Adrenal gland (tissue), 12 donors: ENCODE data around the gene WDCP. TPM values are rescaled to one million over a fixed set of nuclear protein-coding genes. Genes with fewer than 3 reads are reported as not detected.

Source experiments
- DNase-seq, 7 donors: peaks; one replicate each; pipeline ENCODE4 v3.0.0-alpha.2; 2019 to 2020
- H3K27ac ChIP-seq, 5 donors: fragments of 200-600 bp; sonication (generic) in 4 of 5; 1 replicate in 3 of 5; 2 replicates in 2 of 5; pipeline versions ENCODE4 v1.5.1 to v1.8.0; 2016 to 2020; ENCODE audit warnings: mild to moderate bottlenecking in 1 of 5
- H3K27me3 ChIP-seq: fragments of 200-600 bp; 2 replicates; pipeline ENCODE4 v1.8.0; 2021
- H3K36me3 ChIP-seq, 2 donors: fragments of 200-600 bp; replicated peaks in 1 of 2; 1 replicate in 1 of 2; 2 replicates in 1 of 2; pipeline versions ENCODE4 v1.5.1 to v1.8.0; 2018 to 2022
- H3K4me1 ChIP-seq, 2 donors: fragments of 200-600 bp; replicated peaks in 1 of 2; 1 replicate in 1 of 2; 2 replicates in 1 of 2; pipeline versions ENCODE4 v1.5.1 to v1.8.0; 2018 to 2021
- H3K4me3 ChIP-seq, 4 donors: fragments of 200-600 bp; sonication (generic) in 3 of 4; one replicate each; pipeline ENCODE4 v1.5.1; 2016 to 2018
- H3K9me3 ChIP-seq, 3 donors: fragments of 200-600 bp; sonication (generic) in 1 of 3; replicated peaks in 1 of 3; 1 replicate in 2 of 3; 2 replicates in 1 of 3; pipeline versions ENCODE4 v1.5.1 to v1.8.0; 2016 to 2021
- POLR2A ChIP-seq, 2 donors: fragments of 450-650 bp; IDR thresholded peaks; one replicate each; pipeline ENCODE4 v1.6.1; 2017; ENCODE audit warnings: antibody characterized with exemption in 2 of 2, mild to moderate bottlenecking in 2 of 2, moderate library complexity in 1 of 2
- WGBS, 4 donors: extraction: QIAGEN DNeasy Blood & Tissue Kit in 2 of 4; methylation state at CpG; one replicate each; pipeline versions ENCODE4 v1.1.5 to v1.1.7; 2013 to 2017; 5-methylcytosine and 5-hydroxymethylcytosine counted together
- intact Hi-C, 2 donors: fragments of 100-400 bp; cut with DNase I; formaldehyde crosslinking; loops; one replicate each; pipeline versions ENCODE4 v1.14.1 to v1.15.0; 2022 to 2023
- polyA plus RNA-seq, 3 donors: library from polyadenylated mRNA; stranded (reverse); fragments of 200-250 nt in 2 of 3; fragments of 350-450 nt in 1 of 3; fragmentation: Illumina TruSeq in 1 of 3; extraction: RNeasy Lipid Tissue Mini Kit (QIAGEN cat#74804) in 1 of 3; gene quantifications; one replicate each; pipeline ENCODE4 v1.2.3, GENCODE V29; 2013 to 2014
- small RNA-seq, 2 donors: library from RNA; depleted of rRNA; stranded (forward); fragments of <200 nt; gene quantifications; one replicate each; pipeline ENCODE3, GENCODE V24; 2016
- total RNA-seq, 9 donors: library from RNA; depleted of rRNA in 4 of 9; stranded (reverse); fragments of >200 nt in 4 of 9; fragments of 120-200 nt in 1 of 9; fragmentation: NEBNext Ultra II Directional in 1 of 9; extraction: Animal tissue kit (Norgen Biotek cat#: 25700) in 1 of 9; gene quantifications; one replicate each; pipeline versions ENCODE4 v1.1.0 to v1.2.4, GENCODE V29; 2013 to 2023
- TF ChIP-seq, protein P1 (sequence below), 6 experiments: fragments of 450-650 bp in 4 of 6; fragments of 200-600 bp in 2 of 6; sonication (generic) in 1 of 6; IDR thresholded peaks; 1 replicate in 5 of 6; 2 replicates in 1 of 6; pipeline versions ENCODE4 v1.5.1 to v1.8.0; 2016 to 2021; ENCODE audit warnings: antibody characterized with exemption in 6 of 6, mild to moderate bottlenecking in 2 of 6, moderate library complexity in 1 of 6
- donor health status: healthy with polysubstance abuse.
- donor health status: Bipolar disorder and iron deficiency.
- donor health status: DM: yes; HTN: yes; CAD: no.
- donor health status: DM: no; HTN: no; CAD: no.
- donor health status: DM: no; HTN: no; CAD: no.
- donor health status: DM: yes; HTN: yes; CAD: no.

Gene WDCP
- total and polyA plus RNA-seq, 12 donors: 1.9 to 18.0 (median 11.0) TPM

DNA sequence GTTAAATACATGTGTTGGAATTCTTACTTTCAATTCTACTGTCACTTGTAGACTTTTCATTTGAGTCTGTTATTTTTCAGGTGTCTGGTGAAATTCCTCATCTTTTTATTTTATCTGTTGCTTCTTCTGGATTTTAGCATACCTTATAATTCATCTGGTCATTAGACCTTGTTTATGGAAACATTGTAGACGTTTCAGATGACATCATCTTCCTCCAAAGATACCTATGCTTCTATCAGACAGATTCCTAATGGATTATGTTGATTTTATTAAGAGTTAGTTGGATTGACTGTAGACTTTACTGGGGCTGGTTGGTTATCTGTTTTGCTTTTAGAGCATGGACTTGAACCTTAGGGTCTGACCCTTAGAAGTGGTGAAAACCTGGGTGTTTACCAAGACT lies 52.6 kb downstream of the WDCP start:
- H3K27me3 ChIP-seq: no peaks in the 10 kb centered on the region
- peaks cover 0 to 6% (median 0%) of the 10 kb centered on the region in 3 donors for H3K9me3 ChIP-seq
- H3K27ac ChIP-seq: no peak overlapping the region
- TF ChIP-seq, protein P1, sequence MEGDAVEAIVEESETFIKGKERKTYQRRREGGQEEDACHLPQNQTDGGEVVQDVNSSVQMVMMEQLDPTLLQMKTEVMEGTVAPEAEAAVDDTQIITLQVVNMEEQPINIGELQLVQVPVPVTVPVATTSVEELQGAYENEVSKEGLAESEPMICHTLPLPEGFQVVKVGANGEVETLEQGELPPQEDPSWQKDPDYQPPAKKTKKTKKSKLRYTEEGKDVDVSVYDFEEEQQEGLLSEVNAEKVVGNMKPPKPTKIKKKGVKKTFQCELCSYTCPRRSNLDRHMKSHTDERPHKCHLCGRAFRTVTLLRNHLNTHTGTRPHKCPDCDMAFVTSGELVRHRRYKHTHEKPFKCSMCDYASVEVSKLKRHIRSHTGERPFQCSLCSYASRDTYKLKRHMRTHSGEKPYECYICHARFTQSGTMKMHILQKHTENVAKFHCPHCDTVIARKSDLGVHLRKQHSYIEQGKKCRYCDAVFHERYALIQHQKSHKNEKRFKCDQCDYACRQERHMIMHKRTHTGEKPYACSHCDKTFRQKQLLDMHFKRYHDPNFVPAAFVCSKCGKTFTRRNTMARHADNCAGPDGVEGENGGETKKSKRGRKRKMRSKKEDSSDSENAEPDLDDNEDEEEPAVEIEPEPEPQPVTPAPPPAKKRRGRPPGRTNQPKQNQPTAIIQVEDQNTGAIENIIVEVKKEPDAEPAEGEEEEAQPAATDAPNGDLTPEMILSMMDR (IDR thresholded peaks at IDR 0.05): no peak
- no peak for TF ChIP-seq POLR2A (IDR thresholded peaks at IDR 0.05)
- peaks cover 0 to 2% of the 10 kb centered on the region in 2 donors for H3K36me3 ChIP-seq
- 48 to 64% (median 52%) methylated on average over 1 of the region's 1 CpG for WGBS, 4 donors
- intact Hi-C loops: no loop called here
- H3K4me3 ChIP-seq: no peak overlapping the region
- no peak for DNase-seq
- H3K4me1 ChIP-seq: peaks cover 0 to 10% of the 10 kb centered on the region in 2 donors

DNA sequence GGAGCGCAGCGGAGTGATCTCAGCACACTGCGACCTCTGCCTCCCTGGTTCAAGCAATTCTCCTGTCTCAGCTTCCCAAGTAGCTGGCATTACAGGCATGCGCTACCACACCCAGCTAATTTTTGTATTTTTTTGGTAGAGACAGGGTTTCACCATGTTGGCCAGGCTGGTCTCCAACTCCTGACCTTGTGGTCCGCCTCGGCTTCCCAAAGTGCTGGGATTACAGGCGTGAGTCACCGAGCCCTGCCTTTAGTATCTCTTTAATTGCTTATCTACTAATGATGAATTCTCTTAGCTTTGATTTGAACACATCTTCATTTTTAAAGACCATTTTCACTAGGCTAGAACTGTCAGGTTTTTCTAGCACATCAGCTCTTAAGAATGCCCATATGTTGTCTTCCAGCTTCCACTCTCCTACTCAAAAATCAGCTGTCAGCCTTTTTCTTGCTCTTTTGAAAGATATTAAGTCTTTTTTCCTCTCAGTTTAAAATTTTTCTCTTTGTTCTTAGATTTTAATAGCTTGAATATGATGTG lies 53.4 kb downstream of the WDCP start:
- Histone ChIP-seq H3K4me3 (no peak overlapping the region), H3K9me3 (peaks cover 0 to 6% (median 0%) of the 10 kb centered on the region in 3 donors), H3K4me1 (peaks cover 0 to 10% of the 10 kb centered on the region in 2 donors), H3K36me3 (no peaks in the 10 kb centered on the region), H3K27me3 (no peaks in the 10 kb centered on the region), H3K27ac (peak overlapping the region in 1 of 5 donors; percentile 8)
- intact Hi-C loops: no loop called here
- no peak for TF ChIP-seq POLR2A (IDR thresholded peaks at IDR 0.05)
- TF ChIP-seq, protein P1 (IDR thresholded peaks at IDR 0.05): no peak
- 70 to 75% (median 75%) methylated on average over 8 of the region's 8 CpGs for WGBS, 4 donors
- DNase-seq: peak in 6 of 7 donors; percentile 51 to 73 (median 65)

DNA sequence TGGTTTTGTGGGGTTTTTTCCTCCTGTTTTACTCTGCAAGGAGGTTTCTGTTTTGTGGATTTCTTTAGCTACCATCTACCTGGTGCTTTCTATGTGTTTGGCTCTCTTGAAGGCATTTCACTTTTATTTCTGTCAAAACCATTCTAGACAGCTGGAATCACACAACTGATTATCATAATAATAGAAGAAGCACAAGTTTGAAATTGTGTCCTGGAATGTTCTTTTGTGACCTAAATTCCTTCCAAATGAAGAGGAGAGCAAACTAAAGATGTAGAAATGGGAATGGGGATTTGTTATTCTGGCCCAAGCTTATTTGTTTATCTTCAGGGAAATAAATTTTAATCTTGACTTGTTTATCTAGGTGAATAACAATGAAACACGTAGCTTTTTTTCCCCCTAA lies 54.3 kb downstream of the WDCP start:
- intact Hi-C loops: no loop called here
- peak overlapping the region in 1 of 5 donors; percentile 8 for H3K27ac ChIP-seq

DNA sequence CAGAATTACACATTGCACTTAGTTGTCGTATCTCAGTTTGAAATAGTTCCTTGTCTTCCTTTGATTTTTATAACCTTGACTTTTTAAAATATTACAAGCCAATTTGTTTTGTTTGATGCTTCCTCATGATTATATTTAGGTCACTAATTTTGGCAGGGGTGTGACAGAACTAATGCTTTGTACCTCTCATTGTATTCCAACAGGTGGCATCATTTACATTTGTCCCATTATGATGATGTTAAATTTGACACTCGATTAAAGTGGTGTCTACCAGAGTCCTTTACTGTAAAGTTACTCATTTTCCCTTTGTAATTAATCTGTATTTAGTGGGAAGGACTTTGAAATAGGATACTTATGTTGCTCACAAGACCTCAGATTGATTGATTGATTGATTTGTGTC lies 58.8 kb downstream of the WDCP start:
- WGBS, 4 donors: 33 to 55% (median 39%) methylated on average over 2 of the region's 2 CpGs
- intact Hi-C loops: no loop called here
- Histone ChIP-seq H3K36me3 (no peaks in the 10 kb centered on the region), H3K9me3 (no peaks in the 10 kb centered on the region), H3K4me3 (no peak overlapping the region), H3K27me3 (no peaks in the 10 kb centered on the region), H3K4me1 (no peaks in the 10 kb centered on the region), H3K27ac (no peak overlapping the region)
- TF ChIP-seq POLR2A (IDR thresholded peaks at IDR 0.05): no peak
- TF ChIP-seq, protein P1 (IDR thresholded peaks at IDR 0.05): peak in 4 of 6 experiments; percentile 12 to 41 (median 23)
- no peak for DNase-seq

More for the DNA sequence above, 54.3 kb downstream of the WDCP start:
- TF ChIP-seq, protein P1 (IDR thresholded peaks at IDR 0.05): no peak
- TF ChIP-seq POLR2A (IDR thresholded peaks at IDR 0.05): no peak
- Histone ChIP-seq H3K36me3 (no peaks in the 10 kb centered on the region), H3K4me1 (peaks cover 0 to 10% of the 10 kb centered on the region in 2 donors), H3K4me3 (no peak overlapping the region), H3K9me3 (peaks cover 0 to 6% (median 0%) of the 10 kb centered on the region in 3 donors), H3K27me3 (no peaks in the 10 kb centered on the region)
- no peak for DNase-seq
- WGBS, 4 donors: 21 to 29% (median 23%) methylated on average over 1 of the region's 1 CpG

Small RNA genes lying within 50 kb of the gene (small RNA-seq; reads per million reads assigned to genes)
- gene RN7SL610P (0 reads per million in 2 donors), gene RNU6-370P (0 reads per million in 2 donors)

Other genes starting within 250 kb of the WDCP start
- 10 to 100 TPM in 8 of 9 donors, 1 to 10 TPM in 1; 3.4 to 26.7 (median 18.0) TPM for gene ATAD2B, start 120.3 kb downstream of the WDCP start, total RNA-seq
- 1 to 10 TPM; 4.1 to 6.4 (median 5.9) TPM for gene ATAD2B, start 120.3 kb downstream of the WDCP start, polyA plus RNA-seq
- gene UBXN2A, start 106.9 kb downstream of the WDCP start, total RNA-seq: 10 to 100 TPM in 6 of 9 donors, 1 to 10 TPM in 3; 6.2 to 17.3 (median 14.1) TPM
- gene UBXN2A, start 106.9 kb downstream of the WDCP start, polyA plus RNA-seq: 10 to 100 TPM in 1 of 3 donors, 1 to 10 TPM in 2; 5.4 to 11.4 (median 5.4) TPM
- gene MFSD2B, start 37.3 kb downstream of the WDCP start, total RNA-seq: under 1 TPM in 3 of 9 donors, not detected in 6; 0.30 to 0.61 (median 0.44) TPM
- gene MFSD2B, start 37.3 kb downstream of the WDCP start, polyA plus RNA-seq: under 1 TPM in 2 of 3 donors, not detected in 1; 0.03 to 0.16 TPM
- 10 to 100 TPM in 2 of 9 donors, 1 to 10 TPM in 7; 3.7 to 18.2 (median 5.7) TPM for gene FKBP1B, start 2.4 kb upstream of the WDCP start, total RNA-seq
- 1 to 10 TPM; 4.4 to 8.1 (median 7.0) TPM for gene FKBP1B, start 2.4 kb upstream of the WDCP start, polyA plus RNA-seq
- gene SF3B6, start 28.9 kb upstream of the WDCP start, total RNA-seq: 100 to 1,000 TPM in 3 of 9 donors, 10 to 100 TPM in 6; 61.2 to 209 (median 81.2) TPM
- 100 to 1,000 TPM in 1 of 3 donors, 10 to 100 TPM in 2; 70.1 to 173 (median 75.8) TPM for gene SF3B6, start 28.9 kb upstream of the WDCP start, polyA plus RNA-seq
- gene TP53I3, start 37.4 kb upstream of the WDCP start, total RNA-seq: 10 to 100 TPM; 18.4 to 31.8 (median 26.9) TPM
- 10 to 100 TPM; 18.8 to 50.0 (median 48.4) TPM for gene TP53I3, start 37.4 kb upstream of the WDCP start, polyA plus RNA-seq
- 1 to 10 TPM in 2 of 9 donors, under 1 TPM in 4, not detected in 3; 0.41 to 1.6 (median 0.88) TPM for gene PFN4, start 75.9 kb upstream of the WDCP start, total RNA-seq
- gene PFN4, start 75.9 kb upstream of the WDCP start, polyA plus RNA-seq: 1 to 10 TPM in 1 of 3 donors, under 1 TPM in 2; 0.82 to 2.7 (median 0.84) TPM
- 10 to 100 TPM in 8 of 9 donors, 1 to 10 TPM in 1; 1.9 to 33.0 (median 28.9) TPM for gene FAM228B, start 76.1 kb upstream of the WDCP start, total RNA-seq
- 100 to 1,000 TPM in 1 of 3 donors, 10 to 100 TPM in 2; 18.8 to 141 (median 66.3) TPM for gene FAM228B, start 76.1 kb upstream of the WDCP start, polyA plus RNA-seq
- gene FAM228A, start 127.7 kb upstream of the WDCP start, total RNA-seq: 1 to 10 TPM in 2 of 9 donors, under 1 TPM in 7; 0.28 to 2.4 (median 0.72) TPM
- gene FAM228A, start 127.7 kb upstream of the WDCP start, polyA plus RNA-seq: 1 to 10 TPM in 2 of 3 donors, under 1 TPM in 1; 0.64 to 2.4 (median 1.6) TPM